HepG2 (cell line): ENCODE results near the gene SYT9. TPM values are rescaled to one million over a fixed set of nuclear protein-coding genes. Genes with fewer than 3 reads are reported as not detected.
A peak's percentile ranks its signal among the peaks of the same experiment; 100 is the strongest.

Experiments
- ATAC-seq: fragments of 200-7000 bp; cut with Tn5 transposase; 3 replicates; pipeline ENCODE4 v1.9.1; 2020; ENCODE audit warnings: mild to moderate bottlenecking, moderate library complexity
- BruUV-seq: library from RNA; stranded (reverse); fragments of 400-500 nt; replicated peaks from 2 replicates; lab custom pipeline; 2021; lab: Mats Ljungman, UMichigan
- CTCF ChIA-PET: fragments of 300-600 bp; formaldehyde crosslinking; extraction: SDS; loops from one replicate; lab custom pipeline; 2021; ENCODE audit warnings: low total read pairs, inconsistent platforms, low intra/inter-chr PET ratio; lab: Yijun Ruan, JAX
- POLR2A ChIA-PET: fragments of 350-600 bp; sonication (Branson Sonifier 250); formaldehyde crosslinking; loops from one replicate; lab custom pipeline; 2020; ENCODE audit warnings: antibody characterized with exemption, inconsistent platforms; lab: Yijun Ruan, JAX
- DNase-seq: peaks from one replicate; pipeline ENCODE4 v3.0.0-alpha.2; 2015; ENCODE audit warnings: low spot score
- FAIRE-seq: peaks from 3 replicates; lab custom pipeline; 2011; peaks lifted over from hg19 to GRCh38; lab: Jason Lieb, UNC
- H2AFZ ChIP-seq: one replicate; pipeline ENCODE4 v1.6.1; 2011; ENCODE audit warnings: low read length, inconsistent platforms
- H3K27ac ChIP-seq: fragments of 300-600 bp; 3 replicates; pipeline ENCODE4 v1.8.0; 2011; ENCODE audit warnings: mixed run types, mild to moderate bottlenecking, mixed read lengths, low read length, inconsistent platforms; ENCODE audit not compliant: insufficient read depth; ENCODE audit errors: extremely low read length
- H3K27me3 ChIP-seq, 2 experiments: fragments of 200-600 bp in 1 of 2; 2 replicates in 1 of 2; 3 replicates in 1 of 2; pipeline versions ENCODE4 v1.6.0 to v1.8.0; 2011; ENCODE audit warnings: low read length in 2 of 2, mild to moderate bottlenecking in 2 of 2, moderate library complexity in 2 of 2, inconsistent platforms in 1 of 2; ENCODE audit not compliant: insufficient read depth in 2 of 2, control insufficient read depth in 1 of 2
- H3K36me3 ChIP-seq, 2 experiments: fragments of 200-600 bp in 1 of 2; replicated peaks in 1 of 2; 2 replicates in 1 of 2; 3 replicates in 1 of 2; pipeline versions ENCODE4 v1.5.1 to v1.8.0; 2011; ENCODE audit warnings: low read length in 2 of 2, inconsistent platforms in 1 of 2; ENCODE audit not compliant: insufficient read depth in 2 of 2, control insufficient read depth in 1 of 2
- H3K4me1 ChIP-seq: 2 replicates; pipeline ENCODE4 v1.5.1; 2012; ENCODE audit warnings: low read length, inconsistent platforms; ENCODE audit not compliant: insufficient read depth
- H3K4me2 ChIP-seq: 2 replicates; pipeline ENCODE4 v1.6.0; 2011; ENCODE audit warnings: low read depth, low read length, inconsistent platforms
- H3K4me3 ChIP-seq, 3 experiments: fragments of 200-600 bp in 1 of 3; sonication (generic), shearing (Covaris generic) in 1 of 3; replicated peaks in 1 of 3; 2 replicates each; pipeline ENCODE4 v1.5.1; 2011 to 2016; ENCODE audit warnings: low read length in 3 of 3, inconsistent platforms in 2 of 3, low read depth in 2 of 3, mild to moderate bottlenecking in 2 of 3, control low read depth in 1 of 3, mixed read lengths in 1 of 3; ENCODE audit not compliant: insufficient read depth in 1 of 3
- H3K79me2 ChIP-seq: one replicate; pipeline ENCODE4 v1.6.1; 2011; ENCODE audit warnings: low read length, inconsistent platforms; ENCODE audit not compliant: insufficient read depth
- H3K9ac ChIP-seq: 2 replicates; pipeline ENCODE4 v1.6.0; 2011; ENCODE audit warnings: mild to moderate bottlenecking, low read depth, low read length, inconsistent platforms; ENCODE audit not compliant: insufficient read depth
- H3K9me3 ChIP-seq: 2 replicates; pipeline ENCODE4 v1.5.1; 2012; ENCODE audit warnings: mild to moderate bottlenecking, low read length
- H4K20me1 ChIP-seq: 2 replicates; pipeline ENCODE4 v1.6.0; 2011; ENCODE audit warnings: inconsistent platforms, mild to moderate bottlenecking, low read length, moderate library complexity; ENCODE audit not compliant: insufficient read depth
- CHCHD3 ChIP-seq: sonication (generic); formaldehyde crosslinking; IDR thresholded peaks from 2 replicates; pipeline ENCODE4 v1.8.0; 2022; ENCODE audit warnings: mild to moderate bottlenecking, missing genetic modification reagents, moderate library complexity
- MZF1 ChIP-seq: sonication (generic); formaldehyde crosslinking; IDR thresholded peaks from 2 replicates; pipeline ENCODE4 v1.8.1; 2023; ENCODE audit warnings: mild to moderate bottlenecking, missing genetic modification reagents, borderline replicate concordance
- RFX1 ChIP-seq: fragments of 450-650 bp; IDR thresholded peaks from 2 replicates; pipeline ENCODE4 v1.6.1; 2017
- SALL1 ChIP-seq: sonication (generic); formaldehyde crosslinking; IDR thresholded peaks from 2 replicates; pipeline ENCODE4 v1.8.0; 2022; ENCODE audit warnings: mild to moderate bottlenecking, missing genetic modification reagents
- SRY ChIP-seq: sonication (generic); formaldehyde crosslinking; IDR thresholded peaks from 2 replicates; pipeline ENCODE4 v1.8.0; 2022; ENCODE audit warnings: mild to moderate bottlenecking, missing genetic modification reagents
- TEAD2 ChIP-seq: sonication (generic); formaldehyde crosslinking; IDR thresholded peaks from 2 replicates; pipeline ENCODE4 v1.9.0; 2021; ENCODE audit warnings: missing genetic modification reagents
- WIZ ChIP-seq: sonication (generic); formaldehyde crosslinking; IDR thresholded peaks from 2 replicates; pipeline ENCODE4 v1.5.1; 2020; ENCODE audit warnings: mild to moderate bottlenecking, missing genetic modification reagents
- ZFP90 ChIP-seq: sonication (generic); formaldehyde crosslinking; IDR thresholded peaks from 2 replicates; pipeline ENCODE4 v1.8.0; 2022; ENCODE audit warnings: missing genetic modification reagents, mild to moderate bottlenecking, inconsistent platforms, borderline replicate concordance
- ZNF296 ChIP-seq: sonication (generic); formaldehyde crosslinking; conservative IDR thresholded peaks from 2 replicates; pipeline ENCODE4 v1.5.0; 2020; ENCODE audit warnings: mild to moderate bottlenecking, missing genetic modification reagents
- ZNF564 ChIP-seq: sonication (generic); formaldehyde crosslinking; IDR thresholded peaks from 2 replicates; pipeline ENCODE4 v1.8.1; 2023; ENCODE audit warnings: mild to moderate bottlenecking, missing genetic modification reagents
- ZNF570 ChIP-seq: sonication (generic); formaldehyde crosslinking; IDR thresholded peaks from 2 replicates; pipeline ENCODE4 v1.4.0; 2020; ENCODE audit warnings: mild to moderate bottlenecking, missing genetic modification reagents, borderline replicate concordance
- ZNF660 ChIP-seq: sonication (generic); formaldehyde crosslinking; IDR thresholded peaks from 2 replicates; pipeline ENCODE4 v1.5.1; 2020; ENCODE audit warnings: mild to moderate bottlenecking, low read depth, missing genetic modification reagents, borderline replicate concordance
- ZNF766 ChIP-seq: sonication (generic); formaldehyde crosslinking; IDR thresholded peaks from 2 replicates; pipeline ENCODE4 v1.5.0; 2020; ENCODE audit warnings: missing genetic modification reagents, borderline replicate concordance
- WGBS: methylation state at CpG from one replicate; pipeline ENCODE4 v1.1.6; 2017; ENCODE audit warnings: low lambda C conversion rate; 5-methylcytosine and 5-hydroxymethylcytosine counted together
- in situ Hi-C: cut with HindIII; loops from 2 replicates; pipeline ENCODE4 v1.10.0; 2017; ENCODE audit warnings: low pct_unique_long_range_greater_than_20kb; ENCODE audit not compliant: extremely low pct_ligation_motif_present
- intact Hi-C: fragments of 100-400 bp; cut with micrococcal nuclease; formaldehyde crosslinking; loops from one replicate; pipeline ENCODE4 v1.10.0; 2022; ENCODE audit not compliant: unreplicated experiment
- polyA plus RNA-seq, 8 experiments: library from polyadenylated mRNA; depleted of rRNA in 3 of 8; stranded (reverse) in 7 of 8; unstranded in 1 of 8; fragments of >200 nt; fragmentation: Illumina TruSeq in 4 of 8; extraction: Trizol in 4 of 8; gene quantifications; 2 replicates each; pipeline versions ENCODE4 v1.2.1 to v1.2.3, GENCODE V29; 2011 to 2016; ENCODE audit warnings: low read depth in 4 of 8, missing spikeins in 1 of 8, mixed read lengths in 1 of 8; ENCODE audit not compliant: insufficient read depth in 1 of 8
- total RNA-seq, 5 experiments: library from RNA; depleted of rRNA; stranded (reverse); fragments of >200 nt; fragmentation: Illumina TruSeq; extraction: Trizol; gene quantifications; 2 replicates each; pipeline ENCODE4 v1.2.3, GENCODE V29; 2016; ENCODE audit warnings: low read depth in 1 of 5
- TF ChIP-seq, protein P1 (sequence below): sonication (generic); formaldehyde crosslinking; IDR thresholded peaks from 2 replicates; pipeline ENCODE4 v1.5.1; 2020; ENCODE audit warnings: missing genetic modification reagents, mild to moderate bottlenecking, borderline replicate concordance

The SYT9 gene
- total and polyA plus RNA-seq, 2 of the 13 experiments (the other 11 are each of a cell fraction or from before 2014, with no cell fraction given): not detected

GRCh38 chr11:7484645-7485044 is 232.9 kb downstream of the SYT9 start:
- ChIA-PET POLR2A (no interaction called here), CTCF (no interaction called here)
- Histone ChIP-seq H4K20me1 (no peaks in the 10 kb centered on the region), H3K4me2 (no peak overlapping the region), H3K4me3 (no peak overlapping the region), H3K79me2 (no peaks in the 10 kb centered on the region), H3K9me3 (no peaks in the 10 kb centered on the region), H3K27me3 (peaks cover 1 to 13% of the 10 kb centered on the region in 2 experiments; a peak in 1 of 5 replicates), H3K27ac (no peak overlapping the region), H2AFZ (no peak overlapping the region), H3K4me1 (peaks cover 15% of the 10 kb centered on the region; the same call in 1 of the 2 replicates), H3K9ac (no peak overlapping the region), H3K36me3 (no peaks in the 10 kb centered on the region)
- FAIRE-seq: no peak
- DNase-seq: no peak
- ATAC-seq: no peak
- WGBS: 29% methylated on average over 3 of the region's 3 CpGs
- intact Hi-C loops (no loop called here), in situ Hi-C loops (no loop called here)
- TF ChIP-seq ZNF660 (CRISPR knock-in tag) (no peak), RFX1 (no peak), ZFP90 (CRISPR knock-in tag) (no peak), SRY (no peak)
- BruUV-seq: no TSS peak

GRCh38 chr11:7485186-7486097 is 233.7 kb downstream of the SYT9 start, which contains the start of gene OLFML1:
Gene OLFML1 (plus strand): TSS chr11:7485506. CDS start chr11:7485876, 370 bp downstream.
- Histone ChIP-seq H3K36me3 (no peaks in the 10 kb centered on the region), H3K27me3 (peaks cover 1 to 13% of the 10 kb centered on the region in 2 experiments; a peak in 1 of 5 replicates), H3K27ac (no peak within 1 kb of the TSS), H3K9ac (no peak within 1 kb of the TSS), H3K4me1 (peaks cover 15% of the 10 kb centered on the region; the same call in 1 of the 2 replicates), H3K4me3 (peak within 1 kb of the TSS; percentile 38 to 58 (median 49); a peak in 5 of 6 replicates), H3K9me3 (no peaks in the 10 kb centered on the region), H3K79me2 (no peaks in the 10 kb centered on the region), H2AFZ (no peak within 1 kb of the TSS), H4K20me1 (no peaks in the 10 kb centered on the region), H3K4me2 (peak within 1 kb of the TSS; percentile 69)
- intact Hi-C loops: no loop called here
- ATAC-seq: peak; percentile 83
- WGBS: 17% methylated on average over 9 of the region's 15 CpGs
- DNase-seq: peak; percentile 12
- BruUV-seq: no TSS peak
- POLR2A ChIA-PET: interaction anchor here (0.7 kb wide), 1 partner anchor 91 kb away, joined by 3 read pairs; no protein-coding TSS in a partner anchor
- CTCF ChIA-PET: no interaction called here
- in situ Hi-C loops: no loop called here
- FAIRE-seq: no peak
- TF ChIP-seq CHCHD3 (CRISPR knock-in tag): no peak
- no peak for TF ChIP-seq ZNF570 (CRISPR knock-in tag)
- TF ChIP-seq ZNF564: no peak
- TF ChIP-seq WIZ (CRISPR knock-in tag): no peak
- TF ChIP-seq ZNF296 (CRISPR knock-in tag): no peak
- TF ChIP-seq TEAD2 (CRISPR knock-in tag): no peak
- TF ChIP-seq SALL1: 0 out of 2 replicates have a peak, but pooled peaks have one; percentile 14
- TF ChIP-seq, protein P1, sequence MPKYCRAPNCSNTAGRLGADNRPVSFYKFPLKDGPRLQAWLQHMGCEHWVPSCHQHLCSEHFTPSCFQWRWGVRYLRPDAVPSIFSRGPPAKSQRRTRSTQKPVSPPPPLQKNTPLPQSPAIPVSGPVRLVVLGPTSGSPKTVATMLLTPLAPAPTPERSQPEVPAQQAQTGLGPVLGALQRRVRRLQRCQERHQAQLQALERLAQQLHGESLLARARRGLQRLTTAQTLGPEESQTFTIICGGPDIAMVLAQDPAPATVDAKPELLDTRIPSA (CRISPR knock-in tag): no peak
- no peak for TF ChIP-seq MZF1
- no peak for TF ChIP-seq ZNF766 (CRISPR knock-in tag)
